Measurements from ENCODE around the gene ACACB. TPM values are rescaled to one million over a fixed set of nuclear protein-coding genes. Genes with fewer than 3 reads are reported as not detected.

The ACACB gene
- total RNA-seq, result 140 TPM

GRCh38 chr12:109115758-109116610 lies at the start of gene ACACB:
ACACB (plus strand) TSS chr12:109116587; CDS start chr12:109139406, 22,819 bp downstream.
- H3K4me3 ChIP-seq, result no peak within 1 kb of the TSS
- intact Hi-C loops (cut with DNase I), result no loop called here

DNA sequence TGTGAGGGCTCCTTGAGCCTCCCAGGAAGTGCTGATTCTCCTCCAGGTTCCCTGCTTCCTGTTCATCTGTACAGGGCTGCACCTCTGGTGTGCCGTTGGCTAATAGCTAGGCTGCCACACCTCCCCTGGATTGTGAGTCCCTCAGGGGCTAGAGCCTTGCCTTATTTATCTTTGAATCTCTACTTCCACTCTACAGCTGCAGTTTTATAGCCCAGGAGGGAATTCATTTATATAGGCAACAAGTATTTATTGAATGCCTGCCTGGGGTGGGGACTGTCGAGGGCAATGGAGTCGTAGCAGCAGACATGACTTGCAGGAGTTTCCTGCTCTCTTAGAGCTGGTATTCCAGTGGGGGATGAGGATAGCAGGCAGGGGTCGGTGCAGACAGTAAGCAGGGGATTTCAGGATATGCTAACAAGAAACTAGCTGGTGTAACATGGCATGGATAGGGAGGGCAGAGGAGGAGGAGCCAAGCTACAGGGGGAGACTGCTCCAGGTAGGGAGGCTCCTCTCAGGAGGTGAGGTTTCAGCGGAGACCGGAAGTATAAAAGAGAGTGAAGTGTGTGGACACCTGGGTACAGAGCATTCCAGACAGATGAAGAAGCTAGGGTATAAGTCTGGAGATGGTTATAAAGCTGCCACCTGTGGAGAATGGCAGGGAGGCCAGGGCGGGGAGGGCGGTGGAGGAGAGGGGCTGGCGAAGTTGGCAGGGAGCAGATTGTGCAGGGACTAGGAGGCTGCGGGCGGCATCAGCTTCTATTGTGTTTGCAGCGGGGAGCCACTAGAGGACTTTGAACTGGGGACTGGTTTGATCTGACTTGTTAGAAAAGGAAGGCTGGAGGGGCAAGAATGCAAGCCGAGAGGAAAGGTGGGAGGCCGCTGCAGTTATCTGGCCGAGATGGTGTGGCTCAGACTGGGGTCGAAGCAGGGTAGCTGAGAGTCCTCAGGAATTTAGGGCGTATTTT lies 46.8 kb upstream of the ACACB start:
- no peaks in the 10 kb centered on the region for H3K9me3 ChIP-seq
- intact Hi-C loops (cut with DNase I), result no loop called here
- H3K27me3 ChIP-seq, result no peaks in the 10 kb centered on the region
- no peaks in the 10 kb centered on the region for H3K4me1 ChIP-seq
- H3K27ac ChIP-seq, result no peak overlapping the region
- TF ChIP-seq, protein P1, sequence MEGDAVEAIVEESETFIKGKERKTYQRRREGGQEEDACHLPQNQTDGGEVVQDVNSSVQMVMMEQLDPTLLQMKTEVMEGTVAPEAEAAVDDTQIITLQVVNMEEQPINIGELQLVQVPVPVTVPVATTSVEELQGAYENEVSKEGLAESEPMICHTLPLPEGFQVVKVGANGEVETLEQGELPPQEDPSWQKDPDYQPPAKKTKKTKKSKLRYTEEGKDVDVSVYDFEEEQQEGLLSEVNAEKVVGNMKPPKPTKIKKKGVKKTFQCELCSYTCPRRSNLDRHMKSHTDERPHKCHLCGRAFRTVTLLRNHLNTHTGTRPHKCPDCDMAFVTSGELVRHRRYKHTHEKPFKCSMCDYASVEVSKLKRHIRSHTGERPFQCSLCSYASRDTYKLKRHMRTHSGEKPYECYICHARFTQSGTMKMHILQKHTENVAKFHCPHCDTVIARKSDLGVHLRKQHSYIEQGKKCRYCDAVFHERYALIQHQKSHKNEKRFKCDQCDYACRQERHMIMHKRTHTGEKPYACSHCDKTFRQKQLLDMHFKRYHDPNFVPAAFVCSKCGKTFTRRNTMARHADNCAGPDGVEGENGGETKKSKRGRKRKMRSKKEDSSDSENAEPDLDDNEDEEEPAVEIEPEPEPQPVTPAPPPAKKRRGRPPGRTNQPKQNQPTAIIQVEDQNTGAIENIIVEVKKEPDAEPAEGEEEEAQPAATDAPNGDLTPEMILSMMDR (IDR thresholded peaks at IDR 0.05), result no peak
- DNase-seq (ENCODE audit: low spot score in 2 of 2), result no peak
- peaks cover 56 to 70% of the 10 kb centered on the region in 2 donors for H3K36me3 ChIP-seq
- H3K4me3 ChIP-seq, result no peak overlapping the region

More at GRCh38 chr12:109115758-109116610, at the start of gene ACACB:
- Histone ChIP-seq H3K36me3 (no peaks in the 10 kb centered on the region), H3K4me1 (peaks cover 2 to 29% of the 10 kb centered on the region in 2 donors), H3K9me3 (no peaks in the 10 kb centered on the region), H3K27ac (peak within 1 kb of the TSS in 1 of 2 donors; percentile 64), H3K27me3 (no peaks in the 10 kb centered on the region)
- DNase-seq (ENCODE audit: low spot score in 2 of 2), result peak; percentile 27 to 77
- TF ChIP-seq, protein P1 (IDR thresholded peaks at IDR 0.05), result no peak

GRCh38 chr12:109074866-109075265 lies 41.5 kb upstream of the ACACB start:
- no peaks in the 10 kb centered on the region for H3K9me3 ChIP-seq
- no peak for DNase-seq (ENCODE audit: low spot score in 2 of 2)
- intact Hi-C loops (cut with DNase I), result no loop called here
- no peaks in the 10 kb centered on the region for H3K27me3 ChIP-seq
- TF ChIP-seq, protein P1 (IDR thresholded peaks at IDR 0.05), result no peak
- no peak overlapping the region for H3K4me3 ChIP-seq
- no peak overlapping the region for H3K27ac ChIP-seq
- peaks cover 46 to 67% of the 10 kb centered on the region in 2 donors for H3K36me3 ChIP-seq
- no peaks in the 10 kb centered on the region for H3K4me1 ChIP-seq

DNA sequence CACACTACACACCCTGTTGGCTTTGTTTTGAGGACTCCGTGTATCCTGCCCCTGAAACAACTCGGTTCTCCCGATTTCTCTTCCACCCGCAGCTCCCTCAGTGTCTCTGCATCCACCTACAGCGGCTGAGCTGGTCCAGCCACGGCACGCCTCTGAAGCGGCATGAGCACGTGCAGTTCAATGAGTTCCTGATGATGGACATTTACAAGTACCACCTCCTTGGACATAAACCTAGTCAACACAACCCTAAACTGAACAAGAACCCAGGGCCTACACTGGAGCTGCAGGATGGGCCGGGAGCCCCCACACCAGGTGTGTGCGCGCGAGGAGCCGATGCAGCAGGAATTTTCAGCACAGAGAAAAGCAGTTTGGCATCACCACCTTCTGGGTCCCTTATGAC lies 33.6 kb upstream of the ACACB start:
- Histone ChIP-seq H3K27me3 (no peaks in the 10 kb centered on the region), H3K4me1 (no peaks in the 10 kb centered on the region), H3K9me3 (no peaks in the 10 kb centered on the region), H3K4me3 (no peak overlapping the region), H3K27ac (no peak overlapping the region), H3K36me3 (peaks cover 70 to 78% of the 10 kb centered on the region in 2 donors)
- DNase-seq (ENCODE audit: low spot score in 2 of 2), result no peak
- TF ChIP-seq, protein P1 (IDR thresholded peaks at IDR 0.05), result no peak
- intact Hi-C loops (cut with DNase I), result no loop called here

DNA sequence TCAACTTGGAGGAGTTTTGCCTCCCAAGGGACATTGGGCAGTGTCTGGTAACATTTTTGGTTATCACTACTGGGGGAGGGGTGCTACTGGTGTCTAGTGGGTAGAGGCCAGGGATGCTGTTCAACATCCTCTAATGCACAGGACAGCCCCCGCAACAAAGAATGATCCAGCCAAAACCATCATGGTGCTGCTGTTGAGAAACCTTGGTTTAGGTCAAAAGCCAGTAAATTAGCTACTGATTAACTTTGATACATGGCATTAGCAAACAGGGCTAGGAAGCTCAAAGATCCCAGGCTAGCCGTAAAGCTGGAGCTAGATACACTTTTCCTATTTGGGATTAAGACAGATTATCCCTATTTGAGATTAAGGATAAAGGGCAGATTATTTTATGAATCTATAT lies 32.0 kb upstream of the ACACB start:
- TF ChIP-seq, protein P1 (IDR thresholded peaks at IDR 0.05), result no peak
- no peak overlapping the region for H3K27ac ChIP-seq

More for the DNA sequence above, 32.0 kb upstream of the ACACB start:
- Histone ChIP-seq H3K36me3 (peaks cover 77 to 83% of the 10 kb centered on the region in 2 donors), H3K27me3 (no peaks in the 10 kb centered on the region), H3K4me3 (no peak overlapping the region), H3K9me3 (no peaks in the 10 kb centered on the region), H3K4me1 (no peaks in the 10 kb centered on the region)
- intact Hi-C loops (cut with DNase I), result no loop called here
- DNase-seq (ENCODE audit: low spot score in 2 of 2), result no peak

Measured in ascending aorta (tissue), 2 donors.